NCI-H1105 (cell line): ENCODE results near the gene RDH12.
"Not testable (repeated sequence)": the region's sequence is repeated elsewhere in the genome, so short reads cannot be mapped to it uniquely, and the experiment has no call there.

Source experiments
- DNase-seq: peaks from one replicate; lab custom pipeline; 2025; lab: John Stamatoyannopoulos, UW

RDH12 gene

DNA sequence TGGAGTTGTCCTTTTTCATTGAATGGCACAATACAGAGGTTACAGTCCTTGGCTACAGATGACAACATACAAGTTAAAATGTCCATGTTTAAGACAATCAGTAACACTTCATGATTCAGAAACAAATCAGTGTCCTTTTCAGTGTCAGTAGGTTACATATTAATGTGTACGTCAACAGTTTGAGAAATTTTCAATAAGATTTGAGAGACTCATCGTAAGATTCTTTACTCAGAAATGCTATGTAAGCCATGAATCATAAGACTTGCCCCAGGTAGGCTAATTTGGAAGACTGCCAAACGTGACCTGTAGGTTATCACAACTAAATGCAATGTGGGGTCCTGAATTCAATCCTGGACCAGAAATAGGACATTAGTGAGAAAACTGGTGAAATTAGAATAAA lies 3.5 kb downstream of the RDH12 start:
- DNase-seq = no peak

DNA sequence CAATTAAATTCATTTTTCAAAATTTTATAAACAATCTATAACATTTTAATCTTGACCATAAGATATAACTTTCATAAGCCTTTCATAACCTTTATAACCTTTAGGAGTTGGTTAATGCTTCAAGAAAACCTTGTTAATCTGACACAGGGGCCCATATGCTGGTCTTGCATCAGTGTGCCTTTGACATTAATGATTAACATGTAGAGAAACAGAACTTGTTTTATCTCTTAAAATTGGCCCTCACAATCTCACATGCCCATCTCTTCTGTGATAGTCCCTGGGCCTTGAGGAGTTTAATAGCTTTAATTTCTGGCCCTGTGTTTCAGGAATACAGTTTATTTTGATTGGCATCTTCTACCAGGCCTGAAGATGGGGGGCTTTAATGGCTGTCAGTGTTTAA lies 7.7 kb downstream of the RDH12 start:
- DNase-seq = not testable (repeated sequence)

DNA sequence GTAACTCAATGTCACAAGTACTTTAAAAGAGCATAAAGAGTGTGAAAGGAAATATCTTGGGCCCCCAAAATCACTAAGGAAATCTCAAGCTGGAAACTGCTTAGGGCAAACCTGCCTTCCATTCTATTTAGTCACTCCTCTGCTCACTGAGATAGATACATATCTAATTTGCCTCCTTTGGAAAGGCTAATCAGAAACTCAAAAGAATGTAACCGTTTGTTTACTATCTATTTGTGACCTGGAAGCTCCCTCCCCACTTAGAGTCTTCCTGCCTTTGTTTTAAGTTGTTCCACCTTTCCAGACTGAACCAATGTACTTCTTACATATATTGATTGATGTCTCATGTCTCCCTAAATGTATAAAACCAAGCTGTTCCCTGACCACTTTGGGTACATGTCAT lies 8.1 kb downstream of the RDH12 start:
- DNase-seq = not testable (repeated sequence)

DNA sequence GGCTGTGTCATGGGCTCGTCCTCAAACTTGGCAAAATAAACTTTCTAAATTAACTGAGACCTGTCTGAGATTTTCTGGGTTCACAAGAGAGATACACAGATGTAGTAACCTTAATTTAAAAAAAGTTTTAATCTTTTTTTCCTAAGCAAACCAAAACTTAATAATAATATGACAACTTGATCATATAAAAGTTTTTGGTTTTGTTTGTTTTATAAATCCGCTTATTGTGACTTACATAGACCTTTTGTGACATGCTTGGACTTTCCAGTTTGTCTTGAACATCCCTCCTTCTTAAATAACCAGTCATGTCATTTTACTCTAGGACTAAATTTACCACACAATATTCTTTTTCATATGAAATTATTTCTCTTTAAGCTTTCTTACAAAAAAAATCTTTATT lies 8.5 kb downstream of the RDH12 start:
- DNase-seq = no peak

DNA sequence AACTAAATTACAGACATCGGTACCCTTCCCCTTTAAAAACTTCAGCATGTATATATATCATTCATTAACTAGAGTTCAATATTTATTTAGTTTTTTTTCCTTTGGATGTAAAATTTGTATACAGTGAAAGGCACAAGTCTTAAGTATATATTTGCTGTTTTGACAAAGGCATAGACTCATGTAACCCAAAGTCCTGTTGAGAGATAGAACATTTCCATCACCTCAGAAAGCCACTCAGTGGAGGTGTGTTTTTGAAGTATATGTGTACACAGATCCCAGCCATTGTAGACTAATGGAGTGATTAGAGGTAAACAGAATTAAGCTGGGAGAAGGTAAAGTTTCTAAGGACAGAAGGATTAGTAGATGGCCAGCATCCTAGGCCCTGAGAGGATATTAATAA lies 15.4 kb downstream of the RDH12 start:
- DNase-seq = no peak

DNA sequence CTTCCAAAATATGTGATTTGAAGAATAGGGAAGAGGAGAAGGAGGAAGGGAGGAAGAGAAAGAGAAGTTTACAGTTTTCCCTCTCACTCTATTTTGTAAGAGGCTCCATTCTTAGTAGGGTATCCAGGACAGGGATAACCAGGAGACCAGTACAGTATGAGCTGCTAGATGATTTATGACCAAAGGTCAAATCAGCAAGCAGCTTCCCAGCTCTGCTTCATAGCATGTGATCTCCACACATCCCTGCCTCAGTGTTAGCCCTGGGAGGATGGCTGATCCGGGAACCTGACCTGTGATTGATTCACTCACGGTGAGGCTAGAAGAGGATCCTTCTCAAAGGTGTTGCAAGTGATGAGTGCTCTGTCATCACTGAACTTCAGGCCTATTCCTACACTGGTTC lies 16.6 kb downstream of the RDH12 start:
- DNase-seq = no peak

DNA sequence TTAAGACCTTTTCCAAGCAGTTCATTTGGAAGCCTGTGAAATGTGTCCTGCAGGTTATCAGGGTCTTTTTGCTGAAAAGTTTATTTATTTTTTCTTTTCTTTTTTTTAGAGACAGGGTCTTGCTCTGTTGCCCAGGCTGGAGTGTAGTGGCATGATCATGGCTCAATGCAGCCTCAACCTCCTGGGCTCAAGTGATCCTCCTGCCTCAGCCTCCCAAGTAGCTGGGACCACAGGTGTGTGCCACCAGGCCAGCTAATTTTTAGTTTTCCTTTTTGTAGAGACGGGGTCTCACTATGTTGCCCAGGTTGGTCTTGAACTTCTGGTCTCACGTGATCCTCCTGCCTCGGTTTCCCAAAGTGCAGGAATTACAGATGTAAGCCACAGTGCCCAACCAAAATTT lies 17.7 kb downstream of the RDH12 start:
- DNase-seq = not testable (repeated sequence)

DNA sequence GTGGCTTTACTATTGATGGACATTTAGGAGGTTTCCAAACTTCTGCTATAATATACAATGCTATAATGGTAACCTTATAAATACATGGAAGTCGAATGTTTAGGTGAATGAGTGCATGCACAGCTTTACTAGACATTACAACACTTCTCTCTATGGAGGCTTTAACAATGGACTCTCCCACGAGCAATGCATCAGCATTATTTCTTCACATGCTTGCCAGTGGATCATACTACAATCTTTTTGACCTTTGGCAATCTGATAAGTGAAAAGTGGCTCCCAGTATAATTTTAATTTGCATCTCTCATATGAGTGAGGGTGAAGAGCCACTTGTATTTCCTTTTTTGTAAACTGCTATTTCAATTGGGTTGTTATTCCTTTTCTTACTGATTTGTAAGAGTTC lies 18.2 kb downstream of the RDH12 start:
- no peak for DNase-seq

DNA sequence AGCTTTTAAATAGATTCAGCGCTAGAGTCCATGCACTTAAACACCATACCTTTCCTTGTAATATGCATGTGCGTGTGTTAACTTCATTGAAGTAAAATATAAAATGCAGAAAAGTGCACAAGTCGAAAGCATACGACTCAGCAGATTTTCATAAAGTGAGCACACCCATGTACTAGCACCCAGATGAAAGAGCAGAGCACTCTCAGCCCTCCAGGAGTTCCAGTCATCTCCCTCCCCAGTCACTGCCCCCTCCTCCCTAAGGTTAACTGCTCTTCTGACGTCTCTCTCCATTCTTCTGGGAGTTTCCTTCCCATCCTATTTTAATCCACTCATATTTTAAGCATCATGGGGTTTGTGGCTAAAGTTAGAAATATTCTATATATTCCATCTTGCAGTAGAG lies 20.2 kb downstream of the RDH12 start:
- no peak for DNase-seq

DNA sequence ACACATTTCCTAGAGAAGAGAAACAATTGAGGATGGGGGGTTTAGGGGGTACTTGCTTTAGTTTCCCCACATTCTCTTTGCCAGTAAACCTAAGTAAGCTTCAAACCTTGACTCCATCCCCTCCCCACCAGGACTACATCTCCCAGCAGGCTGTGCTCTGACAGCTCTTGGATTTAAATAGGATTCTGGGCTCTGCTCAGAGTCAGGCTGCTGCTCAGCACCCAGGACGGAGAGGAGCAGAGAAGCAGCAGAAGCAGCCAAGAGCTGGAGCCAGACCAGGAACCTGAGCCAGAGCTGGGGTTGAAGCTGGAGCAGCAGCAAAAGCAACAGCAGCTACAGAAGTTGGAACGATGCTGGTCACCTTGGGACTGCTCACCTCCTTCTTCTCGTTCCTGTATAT lies 20.6 kb downstream of the RDH12 start:
- DNase-seq = no peak

DNA sequence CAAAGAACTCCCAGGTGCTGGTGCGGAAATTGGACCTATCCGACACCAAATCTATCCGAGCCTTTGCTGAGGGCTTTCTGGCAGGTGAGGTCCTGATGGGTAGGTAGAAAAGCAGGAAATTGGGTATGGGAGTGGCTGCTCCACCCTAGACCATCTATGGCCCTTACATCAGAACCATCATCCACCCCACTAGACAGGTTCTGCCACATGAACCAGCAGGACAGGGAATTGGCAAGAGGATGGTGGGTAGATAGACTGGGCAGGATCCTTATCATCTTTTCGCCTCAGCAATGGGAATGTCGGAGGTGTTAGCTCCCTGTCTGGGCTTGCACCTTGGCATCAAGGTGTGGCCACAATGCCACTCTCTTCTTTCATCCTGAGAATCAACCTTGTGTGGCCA lies 23.5 kb downstream of the RDH12 start:
- DNase-seq = no peak

DNA sequence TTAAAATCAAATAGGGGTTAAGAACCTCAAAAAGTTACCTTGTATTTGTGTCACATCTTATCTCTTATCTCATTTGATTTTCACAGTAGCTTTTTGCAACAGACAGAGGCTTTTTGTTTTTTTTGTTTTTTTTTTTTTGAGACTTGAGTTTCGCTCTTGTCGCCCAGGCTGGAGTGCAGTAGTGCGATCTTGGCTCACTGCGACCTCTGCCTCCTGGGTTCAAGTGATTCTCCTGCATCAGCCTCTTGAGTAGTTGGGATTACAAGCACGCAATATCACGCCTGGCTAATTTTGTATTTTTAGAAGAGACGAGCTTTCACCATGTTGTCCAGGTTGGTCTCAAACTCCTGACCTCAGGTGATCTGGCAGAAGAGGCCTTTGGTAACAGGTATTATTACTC lies 25.7 kb downstream of the RDH12 start:
- DNase-seq = no peak

DNA sequence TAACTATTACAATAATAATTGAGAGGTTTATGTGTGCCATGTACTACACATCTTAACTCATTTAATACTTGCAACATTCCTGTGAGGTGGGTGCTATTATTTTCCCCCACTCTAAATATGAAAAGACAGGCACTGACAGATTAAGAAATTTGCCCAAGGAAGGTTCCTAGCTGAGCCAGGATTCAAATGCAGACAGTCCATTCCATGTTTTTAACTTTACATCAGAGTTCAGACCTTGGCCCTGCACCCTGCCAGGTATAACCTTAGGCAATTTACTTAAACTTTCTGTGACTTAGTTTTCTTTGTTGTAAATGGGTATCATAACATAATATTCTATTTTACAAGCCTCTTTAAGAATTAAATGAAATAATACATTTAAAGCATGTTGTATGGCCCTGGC lies 26.6 kb downstream of the RDH12 start:
- no peak for DNase-seq

DNA sequence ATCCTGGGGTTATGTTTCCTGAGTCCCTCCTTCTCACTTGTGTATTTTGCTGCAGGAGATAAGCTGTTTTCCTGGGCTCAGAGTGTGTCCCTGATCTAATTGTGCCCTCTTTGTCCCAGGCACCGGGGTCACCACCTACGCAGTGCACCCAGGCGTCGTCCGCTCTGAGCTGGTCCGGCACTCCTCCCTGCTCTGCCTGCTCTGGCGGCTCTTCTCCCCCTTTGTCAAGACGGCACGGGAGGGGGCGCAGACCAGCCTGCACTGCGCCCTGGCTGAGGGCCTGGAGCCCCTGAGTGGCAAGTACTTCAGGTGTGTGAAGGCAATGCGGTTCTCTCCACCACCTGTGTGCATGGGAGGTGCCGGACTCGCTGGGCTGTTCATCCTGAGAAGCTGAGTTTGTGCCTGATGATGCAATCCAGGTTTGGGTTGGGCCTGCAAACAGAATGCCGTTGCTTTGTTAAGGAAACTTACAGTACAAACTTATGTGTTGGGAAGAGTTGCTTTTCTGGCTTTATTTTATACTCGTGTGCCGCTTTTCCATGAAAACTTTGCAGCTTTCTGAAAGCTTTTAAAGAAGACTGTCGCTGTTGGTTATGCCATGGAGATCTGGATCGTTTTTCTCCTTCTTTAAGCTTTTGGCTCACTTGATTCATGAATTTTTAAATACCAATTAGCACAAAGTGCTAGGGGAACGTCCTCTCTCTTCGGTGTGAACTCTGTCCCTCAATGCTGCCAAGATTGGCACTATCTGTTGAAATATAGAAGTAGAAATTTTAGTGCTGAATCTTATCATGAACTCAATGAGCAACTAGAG lies 27.6 kb downstream of the RDH12 start:
- no peak for DNase-seq

DNA sequence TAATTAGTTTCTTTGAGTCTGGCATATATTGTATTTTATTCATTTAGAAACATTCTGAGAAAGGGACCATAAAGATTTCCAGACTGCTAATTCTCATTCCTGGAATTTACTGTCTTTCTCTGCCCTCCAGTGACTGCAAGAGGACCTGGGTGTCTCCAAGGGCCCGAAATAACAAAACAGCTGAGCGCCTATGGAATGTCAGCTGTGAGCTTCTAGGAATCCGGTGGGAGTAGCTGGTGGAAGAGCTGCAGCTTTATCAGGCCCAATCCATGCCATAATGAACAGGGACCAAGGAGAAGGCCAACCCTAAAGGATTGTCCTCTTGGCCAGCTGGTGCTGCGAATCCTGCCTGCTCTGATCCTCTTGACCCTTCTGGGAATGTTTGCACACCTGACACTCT lies 31.9 kb downstream of the RDH12 start:
- no peak for DNase-seq

DNA sequence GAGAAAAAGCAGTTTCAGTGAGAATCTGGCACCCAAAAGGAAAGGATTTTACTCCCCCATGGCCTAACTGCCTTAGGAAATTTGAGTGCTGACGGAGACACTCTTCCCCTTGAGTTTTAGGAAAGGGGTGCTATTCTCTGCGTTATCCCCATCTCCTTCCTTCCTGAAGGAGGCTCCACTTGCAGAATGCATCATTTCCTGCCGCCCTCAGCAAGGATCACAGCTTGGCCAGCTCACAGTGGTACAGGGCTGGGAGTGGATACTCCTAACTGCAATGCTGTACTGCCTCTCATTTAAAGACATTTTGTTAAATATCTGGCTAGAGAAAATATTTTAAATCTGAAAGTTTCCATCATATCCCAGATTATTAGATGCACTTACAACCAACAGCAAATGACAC lies 33.0 kb downstream of the RDH12 start:
- DNase-seq = no peak

DNA sequence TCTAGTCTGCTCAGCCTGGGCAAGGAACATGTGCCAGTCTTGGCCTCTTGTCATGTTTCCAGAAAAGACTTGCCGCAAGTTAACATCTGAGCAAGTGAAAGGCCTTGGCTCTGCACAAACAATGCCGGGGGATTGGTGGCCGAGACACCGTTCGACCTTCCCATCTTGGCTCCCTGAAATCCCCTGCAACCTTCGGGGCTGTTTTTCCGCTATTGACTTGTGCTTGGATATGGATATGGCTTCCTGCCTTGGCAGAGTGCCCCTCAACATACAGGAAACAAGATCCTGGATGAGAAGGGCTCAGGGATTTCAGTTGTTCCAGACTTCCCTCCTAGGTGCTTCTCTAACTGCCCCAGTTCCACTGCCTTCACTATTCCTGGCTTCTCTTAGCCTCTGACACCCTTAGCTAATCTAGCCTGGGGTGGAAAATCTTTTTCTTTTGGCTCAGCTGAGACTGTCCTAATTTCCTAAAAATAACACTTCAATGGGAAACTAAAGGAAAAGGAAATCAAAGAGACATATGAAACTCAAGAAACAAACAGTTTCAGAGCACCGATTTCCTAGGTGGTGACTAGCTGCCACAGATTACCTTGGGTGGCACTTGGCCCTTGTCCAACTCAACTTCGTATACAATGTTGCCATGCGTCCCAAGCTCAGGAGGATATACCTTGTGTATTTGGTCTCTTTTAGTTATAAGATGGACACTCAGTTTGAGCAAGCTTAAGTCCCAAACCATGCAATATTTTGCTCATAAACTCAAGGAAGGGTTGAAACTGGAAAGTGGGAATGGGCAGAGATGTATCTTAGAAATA lies 33.9 kb downstream of the RDH12 start:
- no peak for DNase-seq

DNA sequence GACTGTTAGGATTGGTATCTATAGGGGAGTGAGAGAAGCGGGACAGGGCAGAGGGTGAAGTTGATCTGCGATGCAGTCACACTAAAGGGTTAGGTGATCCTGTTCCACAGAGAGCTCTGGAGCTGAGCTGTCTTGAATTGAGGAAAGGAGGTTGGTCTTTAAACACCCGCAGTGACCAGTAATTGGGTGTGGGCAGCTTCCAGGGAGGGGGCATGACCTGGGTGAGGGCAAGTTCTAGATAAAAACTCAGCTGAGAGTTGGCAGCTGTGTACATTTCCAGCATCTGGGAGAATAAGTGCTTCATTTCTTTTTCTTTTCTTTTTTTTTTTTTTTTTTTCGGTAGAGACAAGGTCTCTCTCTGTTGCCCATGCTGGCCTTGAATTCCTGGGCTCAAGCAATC lies 35.1 kb downstream of the RDH12 start:
- no peak for DNase-seq

DNA sequence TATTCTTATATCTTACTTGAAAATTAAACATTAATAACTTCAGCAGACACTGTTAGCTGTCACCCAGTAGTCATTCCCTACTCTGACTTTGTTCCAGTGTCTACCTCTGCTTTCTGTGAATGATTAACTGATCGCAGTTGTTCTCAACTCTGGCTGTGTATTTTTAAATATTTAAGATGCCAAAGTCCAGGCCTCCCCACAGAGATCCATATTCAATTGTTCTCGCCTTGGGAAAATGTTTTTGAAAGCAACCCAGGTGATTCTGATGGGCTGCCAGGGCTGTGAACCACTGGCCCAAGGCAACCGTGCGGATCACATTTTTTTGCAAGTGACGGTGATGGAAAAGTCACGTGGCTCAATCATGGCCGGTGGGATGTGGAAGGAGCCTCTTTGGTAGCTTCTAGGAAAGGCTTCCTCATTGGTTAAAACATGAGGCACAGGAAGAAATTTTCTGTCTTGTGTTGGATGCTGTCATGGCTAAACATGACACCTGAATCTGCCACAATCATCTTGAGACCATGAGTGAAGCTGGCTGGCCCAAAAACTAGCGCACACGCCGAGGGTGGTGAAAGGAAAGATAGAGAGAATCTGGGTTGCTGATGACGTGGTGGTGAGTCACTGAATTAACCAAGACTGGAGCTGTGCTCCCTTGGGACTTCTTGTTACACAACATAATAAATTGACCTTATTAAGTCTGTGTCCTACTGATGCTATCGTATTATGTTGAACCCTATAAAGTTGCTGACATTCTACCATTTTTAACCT lies 37.2 kb downstream of the RDH12 start:
- no peak for DNase-seq

DNA sequence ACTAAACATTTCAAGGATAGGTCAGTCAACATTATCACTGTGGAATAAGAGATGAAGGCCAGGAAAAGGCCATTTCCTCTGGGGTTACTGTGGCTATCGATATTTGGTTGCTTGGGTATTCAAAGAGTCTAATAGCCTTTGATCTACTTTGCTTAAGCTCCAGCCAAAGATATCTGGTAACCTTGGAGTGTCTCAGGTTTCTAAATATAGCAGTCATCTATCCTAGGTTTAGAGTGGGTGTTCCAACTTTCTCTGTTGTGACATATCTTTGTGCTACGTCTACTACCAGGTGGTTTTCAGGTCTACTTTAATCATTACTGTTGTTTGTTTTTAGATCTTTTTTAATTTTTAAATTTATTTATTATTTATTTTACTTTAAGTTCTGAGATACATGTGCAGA lies 42.4 kb downstream of the RDH12 start:
- no peak for DNase-seq

DNA sequence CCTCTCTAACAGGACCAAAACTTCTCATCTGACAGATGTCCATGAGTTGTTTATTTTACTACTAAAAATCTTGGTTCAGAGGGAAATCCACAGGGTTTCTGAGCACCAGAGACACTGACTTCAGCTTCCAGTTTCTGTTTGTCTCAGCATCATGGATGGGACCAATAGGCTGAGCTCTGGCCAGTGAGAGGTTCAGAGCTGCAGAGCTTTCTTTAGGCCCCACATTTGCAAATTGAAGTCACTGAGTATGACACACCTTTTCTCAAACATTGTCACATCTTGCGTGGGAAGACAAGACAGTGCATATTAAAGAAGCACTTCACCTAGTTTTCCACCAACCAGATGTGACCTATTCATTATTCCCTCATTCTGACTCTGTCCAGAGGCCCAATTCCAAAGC lies 45.2 kb downstream of the RDH12 start:
- no peak for DNase-seq

DNA sequence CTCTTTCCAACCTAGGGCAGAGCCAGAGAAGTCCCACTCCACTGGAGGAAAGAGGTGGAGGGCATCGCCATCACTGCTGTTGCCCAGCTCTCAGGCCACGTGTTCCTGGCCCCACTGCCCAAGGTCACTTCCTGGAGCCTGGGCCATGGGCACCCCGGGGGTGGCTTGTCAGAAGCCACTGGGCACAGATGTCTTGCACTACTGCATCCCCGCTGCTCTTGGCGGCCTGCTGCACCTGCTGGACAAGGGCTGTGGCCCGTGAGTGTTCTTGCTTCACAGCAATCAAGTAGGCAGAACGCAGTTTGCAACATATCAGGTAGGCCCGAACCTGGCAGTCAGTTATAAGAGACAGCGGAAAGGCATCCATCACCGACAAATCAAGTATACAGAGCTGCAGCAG lies 46.6 kb downstream of the RDH12 start:
- DNase-seq = no peak
